Activated CD4-positive, CD25-positive, alpha-beta regulatory T cell (primary cell): ENCODE measurements around the gene MVK.

Experiments
- DNase-seq, 4 experiments: peaks; one replicate each; lab custom pipeline; 2025; lab: John Stamatoyannopoulos, UW

MVK gene

GRCh38 chr12:109608793-109609192 is 35.2 kb downstream of the MVK start:
- DNase-seq, result no peak

- no peak for DNase-seq
Measured at GRCh38 chr12:109609342-109609741, 35.7 kb downstream of the MVK start.

GRCh38 chr12:109610523-109610922 is 36.9 kb downstream of the MVK start:
- DNase-seq, result no peak

- no peak for DNase-seq
Measured at GRCh38 chr12:109611223-109611622, 37.6 kb downstream of the MVK start.

- DNase-seq, result no peak
Measured at GRCh38 chr12:109612003-109612402, 38.4 kb downstream of the MVK start.

GRCh38 chr12:109612975-109613502 is 39.4 kb downstream of the MVK start:
- no peak for DNase-seq

GRCh38 chr12:109613649-109614455 is 40.3 kb downstream of the MVK start:
- no peak for DNase-seq

GRCh38 chr12:109615556-109616229 is 42.1 kb downstream of the MVK start:
- DNase-seq, result no peak

GRCh38 chr12:109617491-109617890 is 43.9 kb downstream of the MVK start:
- no peak for DNase-seq

- DNase-seq, result no peak
Measured at GRCh38 chr12:109618082-109618481, 44.5 kb downstream of the MVK start.

- DNase-seq, result no peak
Measured at GRCh38 chr12:109619002-109619604, 45.5 kb downstream of the MVK start.

- no peak for DNase-seq
Measured at GRCh38 chr12:109621211-109621694, 47.7 kb downstream of the MVK start.

- no peak for DNase-seq
Measured at GRCh38 chr12:109621901-109622364, 48.3 kb downstream of the MVK start.

GRCh38 chr12:109624467-109624866 is 50.9 kb downstream of the MVK start:
- DNase-seq, result no peak

- DNase-seq, result no peak
Measured at GRCh38 chr12:109625131-109625559, 51.6 kb downstream of the MVK start.

GRCh38 chr12:109625749-109626377 is 52.3 kb downstream of the MVK start:
- DNase-seq, result no peak

GRCh38 chr12:109626378-109627115 is 53.0 kb downstream of the MVK start:
- no peak for DNase-seq

- no peak for DNase-seq
Measured at GRCh38 chr12:109627633-109628032, 54.0 kb downstream of the MVK start.

- DNase-seq, result no peak
Measured at GRCh38 chr12:109630107-109630506, 56.5 kb downstream of the MVK start.

GRCh38 chr12:109630815-109631214 is 57.2 kb downstream of the MVK start:
- DNase-seq, result no peak

GRCh38 chr12:109631302-109631701 is 57.7 kb downstream of the MVK start:
- no peak for DNase-seq
